MM.1S (cell line): ENCODE measurements around the gene KAT2A.

Experiments used
- CTCF ChIP-seq: fragments of 300-600 bp; sonication (generic); IDR thresholded peaks from 2 replicates; pipeline ENCODE4 v1.5.1; 2016; ENCODE audit warnings: antibody characterized with exemption, low read length, mixed read lengths
- EZH2 ChIP-seq: fragments of 300-600 bp; sonication (generic); optimal IDR thresholded peaks from 2 replicates; pipeline ENCODE3; 2017; ENCODE audit warnings: low read depth, mild to moderate bottlenecking, antibody characterized with exemption, low read length, mixed read lengths

- no peak for TF ChIP-seq EZH2
- no peak for TF ChIP-seq CTCF
Measured at GRCh38 chr17:42103221-42103954, 17.8 kb downstream of the KAT2A start.
